Activated naive CD4-positive, alpha-beta T cell treated with Interleukin-2 at 50 U/mL for 16 hours (primary cell): Measurements from ENCODE around the gene INAFM1.

Experiments used
- DNase-seq: peaks from one replicate; pipeline ENCODE4 v3.0.0-alpha.2; 2020

The INAFM1 gene

DNA sequence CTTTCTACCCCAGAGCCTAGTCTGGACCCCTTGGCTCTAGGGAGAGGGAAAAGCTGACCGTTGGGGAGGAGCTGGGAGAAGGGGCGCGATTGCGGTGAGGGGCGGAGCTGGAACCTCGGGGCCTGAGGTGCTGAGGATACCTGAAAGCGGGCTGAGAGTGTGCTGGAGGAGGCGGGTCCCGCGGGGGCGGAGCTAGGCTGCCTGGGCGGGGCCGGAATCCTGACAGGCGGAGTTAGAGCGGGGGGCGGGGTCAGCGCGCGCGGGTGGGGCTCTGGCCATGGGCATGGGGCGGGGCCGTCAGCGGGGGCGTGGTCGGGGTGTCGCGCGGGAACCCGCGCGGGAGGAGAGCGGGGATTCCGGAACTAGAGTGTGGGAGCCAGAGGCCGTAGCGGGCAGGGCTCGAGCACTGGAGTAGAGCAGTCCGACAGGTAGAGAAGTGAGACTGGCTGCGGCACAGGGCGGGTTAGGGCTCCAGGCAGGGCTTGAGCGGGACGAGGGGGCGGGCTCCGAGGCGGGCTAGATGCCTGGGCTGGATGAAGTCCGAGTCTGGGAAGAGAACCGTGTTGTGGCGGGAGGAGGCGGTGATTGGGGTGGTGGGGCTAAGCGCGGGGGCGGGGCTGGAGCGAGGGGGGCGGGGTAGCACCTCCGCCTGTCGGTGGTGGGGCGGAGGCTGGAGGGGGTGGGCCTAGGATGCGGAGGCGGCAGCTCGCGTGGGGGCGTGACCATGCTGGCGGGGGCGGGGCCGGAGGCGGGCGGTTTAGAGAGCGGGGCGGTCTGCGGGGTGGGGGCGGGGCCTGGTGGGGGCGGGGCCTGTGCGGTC is at the start of gene INAFM1:
INAFM1 (plus strand) TSS at position 815 of the 820 bp plus-strand sequence. CDS start 35 bp downstream, outside the sequence.
- DNase-seq: peak; percentile 98

GRCh38 chr19:47225746-47226425 is 48.8 kb upstream of the INAFM1 start:
- peak; percentile 84 for DNase-seq

- no peak for DNase-seq
Measured at GRCh38 chr19:47226426-47227351, 48.0 kb upstream of the INAFM1 start.

DNA sequence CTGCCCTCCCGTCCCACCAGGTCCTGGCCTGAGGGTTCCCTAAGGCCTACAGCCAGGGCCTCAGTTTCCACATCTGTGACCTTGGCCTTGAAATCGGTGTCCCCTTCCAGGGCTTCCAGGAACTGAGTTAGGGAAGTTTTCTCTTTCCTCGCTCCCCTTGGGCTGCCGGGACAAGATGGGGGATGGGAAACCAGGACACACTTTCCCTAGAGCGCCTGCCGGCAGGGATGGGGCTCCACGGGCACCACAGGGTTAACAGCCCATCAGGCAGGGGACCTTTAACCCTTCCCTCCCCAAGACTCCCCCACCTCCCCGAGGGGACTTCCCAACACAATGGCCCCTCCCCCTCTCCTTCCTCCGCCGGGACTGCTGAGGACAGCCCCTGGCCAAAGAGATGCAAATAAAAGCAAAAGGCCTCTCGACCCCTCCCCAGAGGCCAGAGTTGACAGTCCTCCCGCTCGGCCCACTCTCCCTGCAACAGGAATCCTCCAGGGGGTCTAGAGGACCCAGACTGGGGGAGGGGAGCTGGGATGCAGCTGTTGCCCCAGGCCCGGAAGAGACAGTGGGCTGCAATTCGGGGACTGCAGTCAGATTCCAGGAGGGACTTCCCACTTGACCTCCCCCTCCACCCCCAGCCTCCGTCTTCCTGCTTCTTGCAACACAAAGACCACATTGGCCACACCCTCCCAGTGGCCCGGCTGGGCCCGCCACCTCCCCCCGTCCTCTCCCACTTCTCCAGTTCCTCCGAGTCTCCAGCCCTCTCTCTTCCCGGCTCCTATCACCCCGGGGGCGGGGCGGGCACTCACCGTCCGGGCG is 47.1 kb upstream of the INAFM1 start:
- DNase-seq: no peak

- peak; percentile 51 for DNase-seq
Measured at GRCh38 chr19:47228168-47228936, 46.3 kb upstream of the INAFM1 start.

GRCh38 chr19:47228937-47229675 is 45.6 kb upstream of the INAFM1 start:
- DNase-seq: no peak

DNA sequence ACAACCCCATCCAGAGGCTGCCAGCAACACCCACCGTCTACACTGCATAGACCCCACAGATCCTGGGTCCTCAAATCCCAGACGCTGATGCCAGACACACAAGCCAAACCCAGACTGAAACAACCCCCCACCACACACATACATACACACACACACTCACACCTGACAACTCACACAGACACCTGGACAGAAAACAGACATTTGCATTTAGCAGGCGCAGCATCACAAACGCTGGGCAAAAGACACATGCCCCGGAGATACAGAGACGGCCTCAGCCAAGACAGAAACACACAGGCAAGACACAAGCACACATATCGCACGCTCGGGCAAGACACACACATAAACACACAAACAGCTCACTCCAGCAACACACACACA is 45.0 kb upstream of the INAFM1 start:
- DNase-seq: no peak

- peak; percentile 82 for DNase-seq
Measured at GRCh38 chr19:47230054-47230920, 44.4 kb upstream of the INAFM1 start.

DNA sequence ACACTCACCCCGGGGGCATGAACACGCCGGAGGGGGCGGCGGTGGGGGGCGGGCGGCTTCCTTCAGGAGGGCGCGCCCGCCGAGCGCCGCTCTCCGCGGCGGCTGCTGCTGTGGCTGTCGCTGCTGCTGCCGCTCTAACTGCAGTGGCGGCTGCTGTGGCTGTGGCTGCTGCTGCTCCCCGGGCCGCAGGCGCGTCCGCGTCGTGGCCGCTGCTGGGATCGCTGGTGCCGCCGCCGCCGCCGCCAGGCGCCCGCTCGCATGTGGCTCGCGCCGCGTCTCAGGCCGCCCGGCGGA is 43.8 kb upstream of the INAFM1 start, which contains the start of gene BBC3:
BBC3 (minus strand) TSS at position 279 of the 294 bp plus-strand sequence. CDS start 2,768 bp downstream, outside the sequence.
- no peak for DNase-seq

DNA sequence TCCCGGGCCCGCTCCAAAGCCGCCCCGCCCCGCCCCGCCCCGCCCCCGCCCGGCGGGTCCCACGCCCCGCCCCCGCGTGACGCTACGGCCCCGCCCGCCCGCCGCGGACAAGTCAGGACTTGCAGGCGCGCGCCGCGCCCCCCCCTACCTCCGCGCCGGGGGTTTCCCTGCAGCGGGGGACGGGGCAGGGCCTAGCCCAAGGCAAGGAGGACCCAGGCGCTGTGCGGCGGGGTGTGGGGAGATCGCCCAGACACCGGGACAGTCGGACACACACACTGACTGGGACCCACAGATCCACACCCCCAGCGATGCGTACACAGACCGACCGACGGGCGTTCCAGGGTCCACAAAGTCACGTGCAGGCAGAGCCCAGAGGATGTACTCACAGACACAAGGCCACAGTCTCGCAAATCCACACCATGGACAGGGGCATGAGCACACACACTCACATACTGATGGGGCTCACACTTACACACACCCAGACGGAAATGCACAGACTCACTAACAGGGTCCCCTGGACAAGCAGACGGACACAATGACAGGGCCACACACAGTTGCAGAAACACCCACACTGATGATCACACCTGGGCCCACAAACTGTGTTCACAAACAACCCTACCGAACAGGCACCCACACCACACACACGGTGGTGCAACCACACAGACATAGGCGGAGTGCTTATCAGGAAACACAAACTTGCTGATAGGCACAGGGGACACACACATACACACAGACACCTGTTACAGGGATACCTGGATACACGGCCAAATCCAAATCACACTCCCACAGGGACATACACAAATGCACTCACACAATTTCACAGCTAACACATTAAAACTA is 43.2 kb upstream of the INAFM1 start:
- peak; percentile 90 for DNase-seq

DNA sequence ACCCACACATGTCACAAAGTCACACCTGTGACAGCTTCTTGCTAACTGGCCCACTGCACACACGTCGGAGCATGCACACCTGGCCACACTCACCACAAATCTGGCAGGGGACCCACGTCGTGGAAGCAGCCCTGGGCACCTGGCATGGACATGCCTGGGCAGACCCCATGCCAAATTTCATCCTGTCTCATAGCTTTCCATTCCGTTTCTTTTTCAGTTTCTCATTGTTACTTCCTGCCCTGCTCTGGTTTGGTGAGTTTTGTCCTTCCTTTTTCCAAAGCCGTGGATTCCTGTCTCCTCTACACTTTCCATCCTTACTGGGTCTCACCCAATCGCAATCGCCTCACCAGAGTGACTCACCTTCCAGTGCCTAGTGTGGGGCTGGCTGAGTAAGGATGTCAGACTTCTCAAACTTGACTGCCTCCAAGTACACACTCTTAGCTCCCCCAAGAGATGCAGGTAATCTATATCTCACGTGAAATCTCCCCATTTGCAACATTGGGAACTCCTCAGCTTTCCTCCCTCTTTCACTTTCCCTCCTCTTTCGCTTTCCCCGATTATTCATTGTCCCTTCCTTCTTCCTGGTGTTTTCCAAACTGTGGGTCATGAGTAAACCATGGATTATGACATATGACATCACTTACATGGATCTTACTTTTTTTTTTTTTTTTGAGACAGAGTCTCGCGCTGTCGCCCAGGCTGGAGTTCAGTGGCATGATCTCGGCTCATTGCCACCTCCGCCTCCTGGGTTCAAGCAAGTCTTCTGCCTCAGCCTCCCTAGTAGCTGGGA is 42.1 kb upstream of the INAFM1 start:
- DNase-seq: no peak

GRCh38 chr19:47236072-47236675 is 38.5 kb upstream of the INAFM1 start:
- no peak for DNase-seq

- no peak for DNase-seq
Measured at GRCh38 chr19:47239152-47239551, 35.5 kb upstream of the INAFM1 start.

DNA sequence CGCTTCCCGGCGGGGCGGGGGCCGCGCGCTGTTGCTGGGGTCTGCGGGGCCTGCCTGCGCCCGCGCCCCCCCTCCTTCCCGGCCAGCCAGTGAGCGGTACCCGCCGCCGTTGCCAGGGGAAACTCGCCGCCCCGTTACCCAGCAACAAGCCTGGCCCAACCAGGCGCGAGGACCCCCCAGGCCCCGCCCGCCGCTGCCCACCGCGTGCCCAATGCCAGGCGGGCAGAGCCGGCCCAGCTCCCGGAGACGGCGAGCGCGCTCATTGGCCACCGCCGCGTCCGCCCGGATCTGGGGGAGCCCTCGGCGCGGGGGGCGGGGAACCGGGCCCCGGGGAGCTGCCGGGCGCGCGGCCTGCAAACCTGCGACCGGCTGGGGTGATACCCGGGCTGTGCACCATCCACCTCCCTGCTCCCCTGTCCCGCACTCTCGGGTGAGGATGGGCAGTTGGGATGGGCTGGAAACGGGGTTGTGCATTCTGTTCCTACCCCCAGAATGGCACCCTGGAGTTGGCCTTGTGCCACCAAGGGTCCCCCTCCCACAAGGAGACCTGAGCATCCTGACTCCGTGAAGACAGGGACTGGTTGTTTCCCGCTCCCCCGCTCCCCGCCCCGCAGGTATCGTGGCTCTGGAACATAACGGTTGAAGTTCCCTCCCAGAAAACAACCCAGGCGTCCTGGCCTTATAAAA is 34.9 kb upstream of the INAFM1 start:
- DNase-seq: peak; percentile 65

- no peak for DNase-seq
Measured at GRCh38 chr19:47240556-47240955, 34.1 kb upstream of the INAFM1 start.

DNA sequence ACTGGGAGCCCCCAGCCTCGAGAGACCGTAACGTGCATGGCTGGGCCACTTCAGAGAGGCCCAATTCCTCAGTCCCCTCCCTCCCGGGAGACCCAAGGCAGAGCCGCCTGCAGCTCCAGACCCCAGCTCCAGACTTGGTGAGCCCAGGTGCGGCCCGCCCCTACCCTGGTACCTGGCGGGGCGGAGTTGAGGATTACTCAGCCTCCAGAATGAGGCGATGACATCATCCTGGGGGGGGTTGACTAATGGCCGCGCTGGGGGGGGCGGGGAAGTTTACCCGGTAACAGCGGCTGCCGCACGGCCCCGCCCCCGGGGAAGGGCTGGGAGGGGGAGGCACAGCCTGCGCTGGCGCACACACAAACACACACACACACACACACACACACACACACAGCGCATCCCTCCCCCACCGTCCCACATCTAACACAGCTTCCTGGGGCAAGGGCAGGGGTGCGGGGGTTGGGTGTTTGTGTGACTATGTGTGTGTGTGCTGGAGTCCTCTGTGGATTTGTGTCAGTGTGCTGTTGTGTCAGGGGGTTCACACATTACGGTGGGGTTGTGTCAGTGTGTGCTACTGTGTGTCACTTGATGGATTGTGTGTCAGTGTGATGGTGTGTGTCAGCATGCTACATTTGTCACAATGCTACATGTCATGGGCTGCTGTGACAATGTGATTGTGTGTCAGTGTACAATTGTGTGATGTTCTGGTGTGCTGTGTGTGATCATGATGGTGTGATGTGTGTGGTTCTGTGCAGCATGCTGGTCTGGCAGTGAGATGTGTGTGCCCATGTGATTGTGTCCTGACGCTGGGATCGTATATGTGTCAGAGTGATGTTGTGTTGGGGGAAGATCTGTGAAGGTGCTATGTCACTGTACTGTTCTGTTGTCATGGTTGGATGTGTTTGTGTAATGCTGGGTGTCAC is 33.4 kb upstream of the INAFM1 start:
- DNase-seq: peak; percentile 85
